Psoas muscle (tissue), 8 donors: ENCODE data around the gene KRT7. TPM values are rescaled to one million over a fixed set of nuclear protein-coding genes. Genes with fewer than 3 reads are reported as not detected.
A peak's percentile ranks its signal among the peaks of the same experiment; 100 is the strongest.

Source experiments
- ATAC-seq, 4 donors: fragments of 200-7000 bp; cut with Tn5 transposase; one replicate each; pipeline ENCODE4 v1.9.1; 2020; ENCODE audit warnings: moderate library complexity in 3 of 4, mild to moderate bottlenecking in 2 of 4
- DNase-seq, 2 donors: peaks; one replicate each; pipeline ENCODE4 v3.0.0-alpha.2; 2020
- H3K27ac ChIP-seq: fragments of 200-600 bp; one replicate; pipeline ENCODE4 v1.8.0; 2022
- H3K27me3 ChIP-seq, 3 donors: fragments of 200-600 bp in 1 of 3; one replicate each; pipeline versions ENCODE4 v1.6.1 to v1.8.0; 2013 to 2022; ENCODE audit warnings: low read length in 2 of 3, mild to moderate bottlenecking in 2 of 3, moderate library complexity in 1 of 3; ENCODE audit not compliant: insufficient read depth in 3 of 3
- H3K36me3 ChIP-seq, 2 donors: fragments of 200-600 bp in 1 of 2; one replicate each; pipeline versions ENCODE4 v1.6.1 to v1.8.0; 2013 to 2022; ENCODE audit warnings: low read depth in 1 of 2, mild to moderate bottlenecking in 1 of 2, moderate library complexity in 1 of 2; ENCODE audit not compliant: insufficient read depth in 1 of 2
- H3K4me1 ChIP-seq: fragments of 200-600 bp; one replicate; pipeline ENCODE4 v1.8.0; 2022
- H3K4me3 ChIP-seq: fragments of 200-600 bp; one replicate; pipeline ENCODE4 v1.8.0; 2022; ENCODE audit warnings: mild to moderate bottlenecking
- H3K9me3 ChIP-seq: fragments of 200-600 bp; one replicate; pipeline ENCODE4 v1.8.0; 2022
- WGBS, 3 donors: extraction: QIAGEN DNeasy Blood & Tissue Kit; methylation state at CpG; one replicate each; pipeline versions ENCODE4 v1.1.6 to v1.1.7; 2013; 5-methylcytosine and 5-hydroxymethylcytosine counted together
- intact Hi-C, 2 donors: fragments of 100-400 bp; cut with DNase I; formaldehyde crosslinking; loops; one replicate each; pipeline versions ENCODE4 v1.11.0 to v1.14.2; 2022
- polyA plus RNA-seq, 3 donors: library from polyadenylated mRNA; stranded (reverse); fragments of 200-250 nt; gene quantifications; one replicate each; pipeline ENCODE4 v1.2.3, GENCODE V29; 2013
- total RNA-seq, 4 donors: library from RNA; stranded (reverse); fragmentation: NEBNext Ultra II Directional in 2 of 4; extraction: Animal tissue kit (Norgen Biotek cat#: 25700) in 2 of 4; gene quantifications; one replicate each; pipeline versions ENCODE4 v1.2.1 to v1.2.4, GENCODE V29; 2021 to 2023
- TF ChIP-seq, protein P1 (sequence below): fragments of 200-600 bp; IDR thresholded peaks from one replicate; pipeline ENCODE4 v1.8.0; 2022; ENCODE audit warnings: antibody characterized with exemption
- donor health status: healthy with polysubstance abuse.
- donor health status: DM: no; HTN: no; CAD: no; lungs with moderate emphysema.
- donor health status: Bipolar disorder and iron deficiency.
- donor health status: healthy.
- donor health status: DM: yes; HTN: yes; CAD: no.
- donor health status: DM: no; HTN: no; CAD: no.
- donor health status: DM: no; HTN: no; CAD: no.
- donor health status: DM: yes; HTN: yes; CAD: no.

KRT7 gene
- total and polyA plus RNA-seq, 7 donors: 0.39 to 3.9 (median 1.6) TPM

DNA sequence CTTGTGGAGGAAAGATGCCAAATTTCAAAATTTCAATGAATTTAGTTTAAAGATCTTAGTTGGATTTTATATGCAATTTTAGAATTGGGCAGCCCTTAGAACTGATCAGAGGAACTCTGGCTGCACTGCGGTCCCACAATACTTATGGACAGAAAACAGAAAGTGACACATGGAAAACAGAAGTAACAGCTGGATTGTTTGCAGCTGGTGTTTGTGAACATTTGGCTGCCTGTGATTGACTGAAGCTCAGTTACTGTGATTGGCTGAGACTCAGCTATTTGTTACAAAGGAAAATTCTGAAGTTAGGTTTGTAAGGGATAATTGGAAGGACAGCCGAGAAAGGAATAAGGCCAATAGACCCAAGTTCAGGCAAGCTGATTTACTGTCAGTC lies 31.4 kb downstream of the KRT7 start:
- H3K4me3 ChIP-seq: no peak overlapping the region
- WGBS, 3 donors: 38 to 62% (median 51%) methylated on average over 2 of the region's 2 CpGs
- no peaks in the 10 kb centered on the region for H3K4me1 ChIP-seq
- intact Hi-C loops: no loop called here
- no peak for DNase-seq
- H3K36me3 ChIP-seq: no peaks in the 10 kb centered on the region
- TF ChIP-seq, protein P1, sequence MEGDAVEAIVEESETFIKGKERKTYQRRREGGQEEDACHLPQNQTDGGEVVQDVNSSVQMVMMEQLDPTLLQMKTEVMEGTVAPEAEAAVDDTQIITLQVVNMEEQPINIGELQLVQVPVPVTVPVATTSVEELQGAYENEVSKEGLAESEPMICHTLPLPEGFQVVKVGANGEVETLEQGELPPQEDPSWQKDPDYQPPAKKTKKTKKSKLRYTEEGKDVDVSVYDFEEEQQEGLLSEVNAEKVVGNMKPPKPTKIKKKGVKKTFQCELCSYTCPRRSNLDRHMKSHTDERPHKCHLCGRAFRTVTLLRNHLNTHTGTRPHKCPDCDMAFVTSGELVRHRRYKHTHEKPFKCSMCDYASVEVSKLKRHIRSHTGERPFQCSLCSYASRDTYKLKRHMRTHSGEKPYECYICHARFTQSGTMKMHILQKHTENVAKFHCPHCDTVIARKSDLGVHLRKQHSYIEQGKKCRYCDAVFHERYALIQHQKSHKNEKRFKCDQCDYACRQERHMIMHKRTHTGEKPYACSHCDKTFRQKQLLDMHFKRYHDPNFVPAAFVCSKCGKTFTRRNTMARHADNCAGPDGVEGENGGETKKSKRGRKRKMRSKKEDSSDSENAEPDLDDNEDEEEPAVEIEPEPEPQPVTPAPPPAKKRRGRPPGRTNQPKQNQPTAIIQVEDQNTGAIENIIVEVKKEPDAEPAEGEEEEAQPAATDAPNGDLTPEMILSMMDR: no peak
- no peak overlapping the region for H3K27ac ChIP-seq
- peaks cover 0 to 9% (median 0%) of the 10 kb centered on the region in 3 donors for H3K27me3 ChIP-seq
- H3K9me3 ChIP-seq: no peaks in the 10 kb centered on the region
- ATAC-seq: no peak

- no peak overlapping the region for H3K27ac ChIP-seq
- H3K27me3 ChIP-seq: peaks cover 0 to 2% (median 0%) of the 10 kb centered on the region in 3 donors
- DNase-seq (no peak), ATAC-seq (peak in 1 of 4 donors; percentile 44)
- no peaks in the 10 kb centered on the region for H3K4me1 ChIP-seq
- intact Hi-C loops: no loop called here
- no peaks in the 10 kb centered on the region for H3K9me3 ChIP-seq
- TF ChIP-seq, protein P1: no peak
- H3K4me3 ChIP-seq: no peak overlapping the region
- WGBS, 3 donors: 59 to 85% (median 75%) methylated on average over 2 of the region's 2 CpGs
- H3K36me3 ChIP-seq: no peaks in the 10 kb centered on the region
These were observed 33.5 kb downstream of the KRT7 start for GRCh38 chr12:52266514-52266913.

DNA sequence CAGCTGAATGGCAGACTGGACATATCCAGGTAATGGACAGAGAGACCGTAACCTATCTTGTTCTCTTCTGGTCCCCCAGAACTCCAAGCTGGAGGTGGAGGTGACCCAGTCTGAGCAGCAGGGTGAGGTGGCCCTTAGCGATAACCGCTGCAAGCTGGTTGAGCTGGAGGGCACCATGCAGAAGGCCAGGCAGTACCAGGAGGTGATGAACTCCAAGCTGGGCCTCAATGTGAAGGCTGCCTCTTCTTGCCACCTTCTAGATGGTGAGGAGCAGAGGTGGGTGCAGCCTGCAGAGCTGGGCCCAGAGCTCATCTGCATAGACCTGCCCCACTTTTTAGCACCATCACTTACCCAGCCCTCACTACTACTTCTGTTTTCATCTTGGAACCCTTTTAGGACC lies 34.2 kb downstream of the KRT7 start:
- no peak for ATAC-seq
- Histone ChIP-seq H3K36me3 (no peaks in the 10 kb centered on the region), H3K27ac (no peak overlapping the region), H3K27me3 (no peaks in the 10 kb centered on the region), H3K9me3 (no peaks in the 10 kb centered on the region), H3K4me1 (no peaks in the 10 kb centered on the region), H3K4me3 (no peak overlapping the region)
- DNase-seq: no peak
- intact Hi-C loops: no loop called here
- 99 to 100% (median 100%) methylated on average over 3 of the region's 3 CpGs for WGBS, 3 donors
- TF ChIP-seq, protein P1: no peak

- no peak overlapping the region for H3K4me3 ChIP-seq
- no peaks in the 10 kb centered on the region for H3K9me3 ChIP-seq
- 78 to 88% (median 81%) methylated on average over 3 of the region's 3 CpGs for WGBS, 3 donors
- H3K4me1 ChIP-seq: no peaks in the 10 kb centered on the region
- intact Hi-C loops: no loop called here
- no peak overlapping the region for H3K27ac ChIP-seq
- TF ChIP-seq, protein P1: no peak
- H3K36me3 ChIP-seq: no peaks in the 10 kb centered on the region
- no peaks in the 10 kb centered on the region for H3K27me3 ChIP-seq
- ATAC-seq (no peak), DNase-seq (no peak)
These were observed 34.7 kb downstream of the KRT7 start for GRCh38 chr12:52267699-52268098.

GRCh38 chr12:52268212-52268611 lies 35.2 kb downstream of the KRT7 start:
- H3K4me3 ChIP-seq: no peak overlapping the region
- DNase-seq (no peak), ATAC-seq (peak in 1 of 4 donors; percentile 46)
- no peaks in the 10 kb centered on the region for H3K4me1 ChIP-seq
- TF ChIP-seq, protein P1: no peak
- 66 to 75% (median 71%) methylated on average over 2 of the region's 2 CpGs for WGBS, 3 donors
- H3K27ac ChIP-seq: no peak overlapping the region
- no peaks in the 10 kb centered on the region for H3K27me3 ChIP-seq
- intact Hi-C loops: no loop called here
- no peaks in the 10 kb centered on the region for H3K36me3 ChIP-seq
- no peaks in the 10 kb centered on the region for H3K9me3 ChIP-seq
